T-helper 2 cell treated with Interferon-gamma antibody and Interleukin-4, amounts not matched to agents 100 ng/mL and 5 ng/mL, for 36 hours (primary cell): ENCODE data around the gene GALNT2. TPM values are rescaled to one million over a fixed set of nuclear protein-coding genes. Genes with fewer than 3 reads are reported as not detected.

ENCODE experiments used
- intact Hi-C: fragments of 100-400 bp; cut with micrococcal nuclease; formaldehyde crosslinking; loops from one replicate; pipeline ENCODE4 v1.15.1; 2023
- total RNA-seq: library from RNA; stranded (reverse); gene quantifications from 2 replicates; pipeline ENCODE4 v1.2.3, GENCODE V29; 2022

GALNT2 gene
- total RNA-seq, 1 donor from 2014 or later, result 26.6 TPM

GRCh38 chr1:230087717-230088105, 20.7 kb downstream of the GALNT2 start:
- intact Hi-C loops, result no loop called here

- intact Hi-C loops, result no loop called here
These were observed 23.2 kb downstream of the GALNT2 start for GRCh38 chr1:230090194-230090711.

DNA sequence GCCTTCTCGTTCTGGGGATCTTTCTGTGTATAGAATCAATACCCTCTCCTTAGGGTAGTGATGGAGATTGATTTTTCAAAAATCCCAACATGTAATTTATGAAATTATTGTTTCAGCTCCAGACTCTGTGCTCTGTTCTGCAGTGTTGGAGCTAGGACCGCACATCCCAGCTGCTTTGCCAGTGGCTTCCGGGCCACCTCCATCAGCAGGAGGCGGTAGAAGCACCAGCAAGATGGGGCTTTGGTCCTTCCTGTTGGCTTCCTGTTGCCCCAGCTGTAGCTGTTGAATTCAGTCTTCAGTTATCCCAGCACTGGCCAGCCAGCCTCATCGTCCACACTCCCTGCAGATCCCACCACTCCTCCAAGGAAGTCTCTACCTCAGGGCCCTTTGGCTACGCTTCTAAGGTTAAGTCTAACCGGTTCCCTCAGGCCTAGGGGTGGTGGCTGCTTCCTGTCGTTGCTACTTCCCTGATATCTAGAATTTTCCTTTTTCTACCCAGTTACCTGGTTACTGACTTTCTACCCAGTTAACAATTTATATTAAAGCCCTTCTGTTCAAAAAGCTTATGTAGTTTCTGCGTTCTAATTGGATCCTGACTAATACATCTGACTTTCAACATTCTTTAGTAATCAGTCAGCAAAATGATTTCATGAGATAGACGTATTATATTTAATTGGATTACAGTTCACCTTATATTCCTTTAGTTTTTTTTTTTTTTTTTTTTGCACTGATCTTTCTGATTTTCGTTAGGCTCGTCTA, 24.6 kb downstream of the GALNT2 start:
- intact Hi-C loops, result no loop called here

GRCh38 chr1:230094746-230095145, 27.7 kb downstream of the GALNT2 start:
- intact Hi-C loops, result no loop called here

- intact Hi-C loops, result no loop called here
These were observed 28.9 kb downstream of the GALNT2 start for GRCh38 chr1:230095938-230096337.

DNA sequence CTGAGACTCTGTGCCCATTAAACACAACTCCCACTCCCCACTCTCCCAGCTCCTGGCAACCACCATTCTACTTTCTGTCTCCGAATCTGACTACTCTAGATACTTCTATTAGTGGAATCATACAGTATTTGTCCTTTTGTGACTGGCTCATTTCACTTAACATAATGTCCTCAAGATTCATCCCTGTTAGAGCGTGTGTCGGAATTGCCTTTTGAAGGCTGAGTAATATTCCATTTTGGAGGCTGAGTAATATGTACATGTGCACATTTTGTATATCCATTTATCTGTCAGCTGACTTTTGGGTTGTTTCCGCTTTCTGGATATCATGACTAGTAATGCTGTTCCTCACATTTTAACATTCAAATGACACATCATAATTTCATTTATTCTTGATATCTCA, 30.3 kb downstream of the GALNT2 start:
- intact Hi-C loops, result no loop called here

DNA sequence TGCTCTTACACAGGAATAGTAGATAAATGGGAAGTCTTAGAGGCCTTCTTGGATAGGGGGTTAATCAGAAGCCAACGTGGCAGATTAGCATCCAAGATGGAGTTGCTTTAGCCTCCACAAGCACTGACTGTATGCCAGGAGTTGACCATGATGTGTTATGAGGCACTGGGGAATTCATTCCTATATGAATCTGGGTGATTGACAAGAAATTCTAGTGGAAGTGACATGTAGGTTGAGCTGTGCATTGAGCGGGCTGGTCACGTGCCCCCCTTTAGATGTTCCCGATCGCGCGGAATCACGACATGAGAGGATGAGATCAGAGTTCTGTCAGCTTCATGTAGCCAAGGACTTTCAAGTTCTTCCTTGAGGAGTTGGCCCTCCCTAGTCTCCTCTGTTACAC, 31.7 kb downstream of the GALNT2 start:
- intact Hi-C loops, result no loop called here

- intact Hi-C loops, result no loop called here
These were observed 32.4 kb downstream of the GALNT2 start for GRCh38 chr1:230099465-230099864.

- intact Hi-C loops, result no loop called here
These were observed 33.9 kb downstream of the GALNT2 start for GRCh38 chr1:230100932-230101331.

DNA sequence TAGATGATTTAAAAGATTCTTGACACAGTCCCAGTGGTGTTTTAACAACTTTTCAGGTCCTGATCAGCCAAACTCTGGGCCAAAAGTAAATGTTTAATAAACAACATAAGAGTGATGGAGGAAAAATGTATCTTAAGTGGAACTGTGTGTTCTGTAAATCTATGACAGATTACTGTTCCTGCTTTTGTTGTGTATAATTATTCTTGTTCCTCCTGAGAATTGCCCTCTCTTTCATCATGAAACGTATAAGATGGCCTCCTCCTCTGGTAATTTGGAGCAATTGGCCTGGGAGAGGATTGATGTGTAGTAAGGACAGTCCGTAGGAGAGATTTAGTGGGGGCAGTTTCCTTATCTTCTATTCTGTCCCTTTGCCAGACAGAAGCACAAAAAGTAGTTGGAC, 34.5 kb downstream of the GALNT2 start:
- intact Hi-C loops, result no loop called here

- intact Hi-C loops, result no loop called here
These were observed 35.0 kb downstream of the GALNT2 start for GRCh38 chr1:230102046-230102445.

DNA sequence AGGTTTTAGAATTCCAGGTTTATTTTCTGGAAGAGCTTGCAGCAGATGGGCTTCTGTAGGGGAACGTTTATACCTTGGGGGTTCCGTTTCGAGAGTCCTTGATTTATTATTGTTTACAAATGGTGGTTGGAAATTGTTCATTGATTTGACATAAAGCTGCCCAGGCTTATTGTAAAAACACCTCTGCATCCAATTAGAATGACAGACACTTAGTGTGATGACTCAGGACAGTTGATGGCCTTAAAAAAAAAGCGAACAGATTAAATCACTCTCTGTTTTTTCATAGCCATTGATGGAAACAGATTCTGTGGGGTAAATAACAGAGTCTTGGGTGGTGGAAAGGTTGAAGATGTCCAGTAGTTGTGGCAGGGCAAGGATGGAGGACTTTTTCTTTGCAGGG, 35.4 kb downstream of the GALNT2 start:
- intact Hi-C loops, result no loop called here

- intact Hi-C loops, result no loop called here
These were observed 36.5 kb downstream of the GALNT2 start for GRCh38 chr1:230103306-230104173.

GRCh38 chr1:230104395-230105244, 37.6 kb downstream of the GALNT2 start:
- intact Hi-C loops, result no loop called here

- intact Hi-C loops, result no loop called here
These were observed 38.3 kb downstream of the GALNT2 start for GRCh38 chr1:230105245-230105753.

- intact Hi-C loops, result no loop called here
These were observed 39.0 kb downstream of the GALNT2 start for GRCh38 chr1:230105754-230106625.

GRCh38 chr1:230107941-230108340, 40.9 kb downstream of the GALNT2 start:
- intact Hi-C loops, result no loop called here

GRCh38 chr1:230108580-230108979, 41.5 kb downstream of the GALNT2 start:
- intact Hi-C loops, result no loop called here

DNA sequence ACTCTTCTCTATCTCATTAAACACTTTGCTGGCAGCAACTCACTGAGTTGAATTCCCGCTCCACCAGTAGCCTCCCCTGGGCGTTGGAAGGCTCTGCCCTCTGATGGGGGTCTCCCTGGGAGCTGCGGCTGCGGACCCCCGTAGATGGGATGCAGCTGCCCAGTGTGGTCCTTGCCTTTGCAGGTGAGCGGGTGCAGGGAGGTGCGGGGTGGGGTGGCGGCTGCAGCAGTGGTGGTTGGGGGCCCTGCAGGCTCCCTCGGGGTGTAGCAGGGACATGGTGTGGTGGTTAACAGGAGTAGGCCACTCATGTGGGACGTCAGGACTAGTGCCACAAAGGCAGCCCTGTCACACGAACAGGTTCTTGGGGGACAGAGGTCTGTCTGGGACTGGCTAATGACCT, 42.0 kb downstream of the GALNT2 start:
- intact Hi-C loops, result no loop called here
